GM13977 (cell line): ENCODE measurements around the gene LRRC8A.
"Not testable (repeated sequence)": the region's sequence is repeated elsewhere in the genome, so short reads cannot be mapped to it uniquely, and the experiment has no call there.

ENCODE experiments used
- DNase-seq: peaks from one replicate; pipeline ENCODE4 v3.0.0; 2012; ENCODE audit warnings: low spot score
- CTCF ChIP-seq: IDR thresholded peaks from 2 replicates; pipeline ENCODE4 v1.5.1; 2012; ENCODE audit warnings: mild to moderate bottlenecking, control low read depth; ENCODE audit not compliant: insufficient read depth; ENCODE audit errors: extremely low read depth, missing control alignments
- in situ Hi-C: fragments of 300-500 bp; cut with MboI; formaldehyde crosslinking; loops from one replicate; pipeline ENCODE4 v1.12.0; 2022; ENCODE audit warnings: low sequenced_read_pairs, low pct_unique_long_range_greater_than_20kb, mixed read lengths, inconsistent platforms; ENCODE audit not compliant: unreplicated experiment

Gene LRRC8A

GRCh38 chr9:128841694-128842492 is 40.0 kb upstream of the LRRC8A start:
- in situ Hi-C loops, result no loop called here
- DNase-seq, result no peak
- TF ChIP-seq CTCF, result no peak

- in situ Hi-C loops, DNase-seq: not testable (repeated sequence)
These were observed 38.8 kb upstream of the LRRC8A start for GRCh38 chr9:128843171-128843570.

- no peak for TF ChIP-seq CTCF
- DNase-seq, result no peak
- in situ Hi-C loops, result no loop called here
These were observed 36.6 kb upstream of the LRRC8A start for GRCh38 chr9:128845186-128845931.

- no peak for DNase-seq
- in situ Hi-C loops, result no loop called here
- no peak for TF ChIP-seq CTCF
These were observed 35.3 kb upstream of the LRRC8A start for GRCh38 chr9:128846680-128847030.

- no peak for TF ChIP-seq CTCF
- no peak for DNase-seq
- in situ Hi-C loops, result no loop called here
These were observed 34.1 kb upstream of the LRRC8A start for GRCh38 chr9:128847803-128848202.

GRCh38 chr9:128851024-128851423 is 30.9 kb upstream of the LRRC8A start:
- DNase-seq, in situ Hi-C loops: not testable (repeated sequence)

- TF ChIP-seq CTCF, result peak; percentile 15
- DNase-seq, in situ Hi-C loops: not testable (repeated sequence)
These were observed 29.9 kb upstream of the LRRC8A start for GRCh38 chr9:128851779-128852600.

GRCh38 chr9:128852646-128853045 is 29.3 kb upstream of the LRRC8A start:
- in situ Hi-C loops, DNase-seq: not testable (repeated sequence)

GRCh38 chr9:128854454-128854853 is 27.5 kb upstream of the LRRC8A start:
- DNase-seq, in situ Hi-C loops: not testable (repeated sequence)

GRCh38 chr9:128858476-128858875 is 23.5 kb upstream of the LRRC8A start:
- DNase-seq, in situ Hi-C loops: not testable (repeated sequence)
